ENCODE data around the gene KRTAP10-6.
"Not testable (repeated sequence)": the region's sequence is repeated elsewhere in the genome, so short reads cannot be mapped to it uniquely, and the experiment has no call there.

Gene KRTAP10-6

GRCh38 chr21:44598061-44598460 is 5.8 kb upstream of the KRTAP10-6 start:
- DNase-seq (ENCODE audit: low spot score) = no peak

GRCh38 chr21:44596068-44596725 is 3.9 kb upstream of the KRTAP10-6 start:
- no peak for DNase-seq (ENCODE audit: low spot score)

- no peak for DNase-seq (ENCODE audit: low spot score)
These were observed 3.2 kb upstream of the KRTAP10-6 start for GRCh38 chr21:44595524-44595923.

GRCh38 chr21:44594406-44594916 is 2.2 kb upstream of the KRTAP10-6 start:
- no peak for DNase-seq (ENCODE audit: low spot score)

GRCh38 chr21:44593598-44594405 is 1.5 kb upstream of the KRTAP10-6 start:
- DNase-seq (ENCODE audit: low spot score) = no peak

GRCh38 chr21:44591801-44592130 is 539 bp downstream of the KRTAP10-6 start:
- not testable (repeated sequence) for DNase-seq (ENCODE audit: low spot score)

- DNase-seq (ENCODE audit: low spot score) = not testable (repeated sequence)
These were observed 1.2 kb downstream of the KRTAP10-6 start for GRCh38 chr21:44590897-44591800.

GRCh38 chr21:44590311-44590721 is 2.0 kb downstream of the KRTAP10-6 start:
- no peak for DNase-seq (ENCODE audit: low spot score)

GRCh38 chr21:44589586-44590305 is 2.6 kb downstream of the KRTAP10-6 start:
- DNase-seq (ENCODE audit: low spot score) = no peak

GRCh38 chr21:44589094-44589493 is 3.2 kb downstream of the KRTAP10-6 start:
- DNase-seq (ENCODE audit: low spot score) = no peak

GRCh38 chr21:44585892-44586291 is 6.4 kb downstream of the KRTAP10-6 start:
- DNase-seq (ENCODE audit: low spot score) = no peak

GRCh38 chr21:44583800-44584147 is 8.5 kb downstream of the KRTAP10-6 start:
- DNase-seq (ENCODE audit: low spot score) = no peak

GRCh38 chr21:44583089-44583799 is 9.1 kb downstream of the KRTAP10-6 start:
- DNase-seq (ENCODE audit: low spot score) = no peak

GRCh38 chr21:44582055-44582454 is 10.2 kb downstream of the KRTAP10-6 start:
- DNase-seq (ENCODE audit: low spot score) = no peak

- DNase-seq (ENCODE audit: low spot score) = no peak
These were observed 11.1 kb downstream of the KRTAP10-6 start for GRCh38 chr21:44581158-44581557.

- not testable (repeated sequence) for DNase-seq (ENCODE audit: low spot score)
These were observed 12.0 kb downstream of the KRTAP10-6 start, which contains the start of gene KRTAP10-5 for GRCh38 chr21:44580231-44580821. Gene KRTAP10-5 (minus strand): TSS chr21:44580604. CDS start chr21:44580578, 26 bp downstream.

- DNase-seq (ENCODE audit: low spot score) = no peak
These were observed 12.5 kb downstream of the KRTAP10-6 start for GRCh38 chr21:44579833-44580144.

GRCh38 chr21:44579056-44579832 is 13.1 kb downstream of the KRTAP10-6 start:
- no peak for DNase-seq (ENCODE audit: low spot score)

- DNase-seq (ENCODE audit: low spot score) = no peak
These were observed 13.8 kb downstream of the KRTAP10-6 start for GRCh38 chr21:44578371-44579055.

Data from CD4-positive, alpha-beta T cell treated with Interleukin-6 at 100 ng/mL for 8 hours (primary cell).